ENCODE results near the gene ZNF497.

DNA sequence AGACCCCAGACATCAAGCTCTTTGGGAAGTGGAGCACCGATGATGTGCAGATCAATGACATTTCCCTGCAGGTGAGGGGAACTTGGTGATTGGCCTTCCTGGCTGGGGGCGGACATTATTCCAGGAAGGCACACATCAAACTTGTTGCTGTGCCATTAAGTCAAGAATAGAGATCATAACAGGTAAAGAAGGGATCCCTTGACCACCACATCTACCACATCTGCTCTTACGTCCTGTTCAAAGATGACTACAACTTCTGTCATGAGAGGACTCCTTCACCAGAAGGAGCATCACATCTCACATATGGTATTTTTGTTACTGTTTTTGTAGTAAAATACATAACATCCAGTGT lies 25.6 kb upstream of the ZNF497 start:
- TF ChIP-seq, protein P1, sequence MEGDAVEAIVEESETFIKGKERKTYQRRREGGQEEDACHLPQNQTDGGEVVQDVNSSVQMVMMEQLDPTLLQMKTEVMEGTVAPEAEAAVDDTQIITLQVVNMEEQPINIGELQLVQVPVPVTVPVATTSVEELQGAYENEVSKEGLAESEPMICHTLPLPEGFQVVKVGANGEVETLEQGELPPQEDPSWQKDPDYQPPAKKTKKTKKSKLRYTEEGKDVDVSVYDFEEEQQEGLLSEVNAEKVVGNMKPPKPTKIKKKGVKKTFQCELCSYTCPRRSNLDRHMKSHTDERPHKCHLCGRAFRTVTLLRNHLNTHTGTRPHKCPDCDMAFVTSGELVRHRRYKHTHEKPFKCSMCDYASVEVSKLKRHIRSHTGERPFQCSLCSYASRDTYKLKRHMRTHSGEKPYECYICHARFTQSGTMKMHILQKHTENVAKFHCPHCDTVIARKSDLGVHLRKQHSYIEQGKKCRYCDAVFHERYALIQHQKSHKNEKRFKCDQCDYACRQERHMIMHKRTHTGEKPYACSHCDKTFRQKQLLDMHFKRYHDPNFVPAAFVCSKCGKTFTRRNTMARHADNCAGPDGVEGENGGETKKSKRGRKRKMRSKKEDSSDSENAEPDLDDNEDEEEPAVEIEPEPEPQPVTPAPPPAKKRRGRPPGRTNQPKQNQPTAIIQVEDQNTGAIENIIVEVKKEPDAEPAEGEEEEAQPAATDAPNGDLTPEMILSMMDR (conservative IDR thresholded peaks at IDR 0.05; ENCODE audit: low read depth, low read length) = no peak
- TF ChIP-seq EZH2 (IDR thresholded peaks at IDR 0.05; ENCODE audit: borderline replicate concordance, low read depth, low read length, poor library complexity, severe bottlenecking) = no peak
